ENCODE results near the gene ATRN.

The ATRN gene

DNA sequence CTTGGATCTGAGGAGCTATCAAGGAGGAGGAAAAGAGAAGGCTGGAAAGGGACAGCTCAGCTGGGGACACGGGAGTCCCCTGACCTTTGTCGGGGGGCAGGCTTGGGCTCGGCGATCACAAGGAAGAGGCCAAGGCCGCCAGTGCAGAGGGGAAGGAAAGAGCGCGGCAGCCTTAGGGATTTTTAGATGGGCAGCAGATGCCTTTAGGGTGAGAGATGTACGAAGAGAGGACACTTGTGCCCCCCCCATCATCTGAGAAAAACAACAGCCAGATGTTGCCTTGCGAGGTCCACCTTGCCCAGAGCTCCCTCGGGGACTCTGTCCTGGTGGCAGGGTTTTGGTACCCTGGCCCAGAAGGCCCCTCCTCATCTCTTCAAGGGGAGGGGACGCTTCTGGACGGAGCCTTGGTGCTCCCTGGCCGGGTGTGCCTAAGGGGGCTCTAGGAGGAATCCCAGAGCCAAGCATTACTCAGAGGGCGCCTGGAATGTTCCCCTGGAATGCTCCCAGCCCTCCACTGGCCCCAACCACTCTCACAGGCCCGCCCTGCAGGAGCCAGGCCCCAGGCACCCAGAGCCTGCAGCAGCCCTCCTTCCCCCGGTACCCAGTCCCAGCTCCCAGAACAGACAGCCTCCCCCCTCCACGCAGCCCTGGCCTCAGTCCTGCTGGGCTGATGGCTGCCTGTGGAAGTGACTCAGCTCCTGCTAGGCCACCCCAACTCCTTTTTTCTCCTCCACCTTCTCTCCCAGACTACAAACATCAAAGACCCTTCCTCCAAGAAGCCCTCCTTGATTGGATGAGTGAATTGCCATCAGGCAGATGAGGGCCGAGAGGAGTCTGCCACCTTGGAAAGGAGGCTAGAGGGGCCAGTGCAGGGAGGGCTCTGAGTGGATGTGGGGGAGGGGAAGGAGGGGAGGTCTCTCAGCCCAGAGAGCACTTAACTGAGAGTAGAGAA, 209.2 kb downstream of the ATRN start:
- no peak for DNase-seq

DNA sequence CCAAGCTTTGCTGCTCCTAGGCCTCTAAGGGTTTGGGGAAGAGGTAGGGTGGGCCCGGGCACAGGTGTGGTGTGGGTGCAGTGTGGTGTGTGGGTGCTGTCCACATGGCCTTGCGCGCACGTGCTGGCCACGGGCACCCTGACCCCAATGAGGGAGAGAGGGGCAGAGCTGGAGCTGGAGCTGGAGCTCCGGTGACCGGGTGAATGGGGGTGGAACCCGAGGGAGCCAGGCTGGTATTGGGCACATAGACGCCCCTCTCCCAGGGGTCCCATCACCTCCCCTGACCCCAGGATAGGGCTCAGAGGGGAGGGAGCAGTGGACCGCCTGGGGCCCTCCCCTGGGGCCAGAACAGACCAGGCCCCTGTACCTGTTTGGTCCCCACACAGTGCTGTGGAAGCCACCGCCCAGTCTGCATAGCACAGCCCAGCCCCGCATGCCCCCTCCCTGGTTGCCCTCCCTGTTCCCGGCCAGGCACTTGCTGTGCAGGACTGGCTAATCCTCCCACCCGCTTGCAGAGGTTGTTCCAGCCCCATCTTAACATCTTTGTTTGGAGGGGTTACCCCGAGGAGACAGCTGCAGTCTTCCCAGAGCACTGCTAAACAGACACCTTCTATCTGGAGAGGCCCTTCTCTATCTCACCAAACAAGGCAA, 210.0 kb downstream of the ATRN start:
- DNase-seq = no peak

DNA sequence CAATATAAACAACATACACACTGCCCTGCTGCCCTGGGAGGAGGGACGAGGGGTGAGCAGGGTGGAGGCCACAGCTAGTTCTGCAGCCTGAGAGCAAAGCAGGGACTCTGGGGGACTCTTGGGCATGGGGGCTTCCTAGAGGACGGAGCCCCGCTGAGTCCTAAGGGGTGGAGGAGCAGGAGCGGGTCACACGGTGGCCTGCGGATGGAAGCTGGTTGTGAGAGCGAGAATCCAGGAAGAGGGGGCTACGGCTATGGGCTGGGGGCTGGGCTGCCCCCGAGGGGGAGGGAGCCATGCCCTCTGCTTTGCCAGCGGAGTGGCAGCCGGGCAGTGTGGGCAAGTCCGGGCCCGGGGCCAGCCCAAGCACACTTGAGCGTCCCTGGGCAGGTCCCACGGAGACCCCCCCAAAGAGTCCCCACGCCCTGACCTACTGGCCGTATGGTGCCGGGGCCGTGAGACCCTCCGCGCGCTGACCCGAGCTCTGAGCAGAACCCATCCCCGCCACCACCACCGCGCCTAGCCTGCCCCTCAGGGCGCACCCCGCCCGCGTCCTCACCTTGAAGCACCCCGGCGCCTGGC, 210.6 kb downstream of the ATRN start:
- DNase-seq = no peak

DNA sequence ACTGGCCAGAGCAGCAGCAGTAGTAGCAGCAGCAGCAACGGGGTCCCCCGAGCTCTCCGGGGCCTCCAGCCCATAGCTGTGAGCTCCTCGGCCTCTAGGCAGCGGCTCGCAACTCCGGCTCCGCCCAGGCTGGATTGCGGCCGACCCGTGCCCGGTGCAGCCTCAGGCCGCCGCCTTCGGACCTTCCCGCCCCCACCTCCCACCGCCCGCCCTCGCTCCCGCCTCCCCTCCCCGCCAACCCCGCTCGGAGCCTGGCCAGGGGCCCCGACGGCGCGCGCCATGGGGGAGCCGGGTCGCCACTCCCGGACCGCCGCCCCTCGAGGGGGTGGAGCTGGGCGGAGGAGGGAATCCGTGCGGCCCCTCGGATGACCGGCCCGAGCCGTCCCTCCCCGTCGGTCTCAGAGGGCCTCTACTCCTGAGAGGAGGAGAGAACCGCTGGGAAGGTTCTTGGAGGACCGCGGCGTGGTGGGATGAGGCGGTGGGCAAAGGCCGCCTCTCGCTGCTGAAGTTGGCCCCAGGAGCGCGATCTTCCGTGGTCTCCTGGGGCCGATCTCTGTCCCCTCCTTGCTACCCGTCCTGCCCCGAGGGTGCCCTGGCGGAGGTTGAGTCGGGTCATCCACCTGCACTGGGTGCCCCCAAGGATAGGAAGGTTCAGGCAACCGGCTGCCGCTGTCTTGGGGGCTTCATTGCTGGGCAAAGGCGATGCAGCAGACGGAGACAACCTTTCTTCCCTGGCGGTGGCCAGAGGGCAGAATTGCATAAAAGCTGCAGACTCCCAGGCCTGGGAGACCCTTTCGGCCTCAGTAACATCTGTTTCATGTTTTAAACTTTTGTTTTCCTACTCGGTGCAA, 211.3 kb downstream of the ATRN start, which contains the start of gene ADAM33:
Gene ADAM33, minus strand, starts transcription at position 80 of the 851 bp plus-strand sequence. Its CDS starts 6 bp downstream, at position 74.
- DNase-seq = no peak

DNA sequence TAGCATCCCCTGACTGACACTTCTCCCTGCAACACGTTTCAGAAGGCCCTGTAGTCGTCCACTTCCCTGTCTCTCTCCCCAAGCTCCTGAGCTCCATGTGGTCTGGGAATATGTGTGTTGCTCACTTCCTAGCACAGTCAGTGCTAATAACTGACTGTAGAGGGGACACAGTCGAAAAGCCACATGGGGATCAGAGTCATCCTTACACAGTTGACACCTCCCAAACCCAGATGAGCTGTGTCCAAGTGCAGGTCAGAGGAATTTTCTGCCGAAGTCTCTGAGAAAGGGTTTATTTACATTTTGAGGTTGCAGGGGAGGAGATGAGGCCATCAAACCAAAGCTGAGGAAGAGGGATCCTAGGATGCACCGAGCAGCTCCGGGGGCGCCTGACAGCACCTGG, 214.5 kb downstream of the ATRN start:
- no peak for DNase-seq

DNA sequence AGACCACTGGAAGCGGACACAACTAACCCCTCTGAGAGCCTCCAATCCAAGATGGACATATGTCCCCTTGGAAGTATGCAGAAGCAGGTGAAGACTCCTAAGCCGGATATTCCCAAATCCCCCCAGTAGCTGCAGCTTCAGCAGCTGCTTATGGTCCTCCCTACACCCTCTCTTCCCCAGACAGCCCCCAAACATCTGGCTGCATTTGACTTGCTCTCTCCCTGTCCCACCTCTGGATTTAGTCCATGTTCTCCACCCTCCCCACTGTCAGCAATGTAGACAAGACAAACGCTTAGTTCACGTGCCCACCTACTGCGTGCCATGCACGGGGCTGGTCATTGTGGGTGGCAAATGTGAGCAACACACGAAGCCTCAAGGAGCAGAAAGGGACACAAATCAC, 215.6 kb downstream of the ATRN start:
- no peak for DNase-seq

DNA sequence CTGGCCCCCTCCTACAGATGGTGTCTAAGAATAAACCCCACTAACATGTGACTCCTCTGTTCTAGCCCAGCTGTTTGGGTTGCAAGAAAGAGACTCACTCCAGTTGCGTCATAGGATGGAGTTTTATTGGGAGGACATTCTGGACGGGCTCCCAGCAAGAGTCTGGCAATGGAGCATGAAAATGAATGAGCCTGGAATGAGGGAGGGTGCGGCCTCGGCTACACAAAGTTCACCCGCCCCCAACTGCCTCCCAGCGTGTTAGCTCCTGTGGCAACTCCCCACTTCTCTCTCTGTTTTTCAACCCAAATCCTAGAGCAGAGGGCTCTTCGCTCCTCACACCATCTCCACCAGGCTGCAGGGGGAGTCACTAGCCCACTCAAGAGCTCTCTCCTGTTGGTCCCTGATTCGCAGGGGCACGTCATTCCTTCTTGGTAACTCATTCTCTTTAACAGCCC, 216.1 kb downstream of the ATRN start:
- no peak for DNase-seq

DNA sequence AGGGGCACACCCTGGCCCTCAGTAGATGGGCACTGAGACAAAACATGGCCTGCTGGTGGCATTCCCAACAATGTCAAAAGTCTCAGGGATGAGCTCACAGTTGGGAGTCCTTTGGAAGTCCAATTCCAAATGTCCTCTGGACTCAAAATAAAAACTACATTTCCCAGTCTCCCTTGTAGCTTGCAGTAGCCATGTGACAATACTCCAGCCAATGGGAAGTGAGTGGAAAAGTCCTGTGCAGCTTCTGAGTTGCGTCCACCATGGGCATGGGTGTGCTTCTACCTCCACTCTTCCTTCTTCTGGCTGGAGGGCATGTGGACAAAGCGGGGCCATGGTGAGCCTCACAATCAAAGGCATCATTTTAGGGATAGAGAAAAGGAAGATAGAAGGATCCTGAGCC, 216.8 kb downstream of the ATRN start:
- DNase-seq = no peak

DNA sequence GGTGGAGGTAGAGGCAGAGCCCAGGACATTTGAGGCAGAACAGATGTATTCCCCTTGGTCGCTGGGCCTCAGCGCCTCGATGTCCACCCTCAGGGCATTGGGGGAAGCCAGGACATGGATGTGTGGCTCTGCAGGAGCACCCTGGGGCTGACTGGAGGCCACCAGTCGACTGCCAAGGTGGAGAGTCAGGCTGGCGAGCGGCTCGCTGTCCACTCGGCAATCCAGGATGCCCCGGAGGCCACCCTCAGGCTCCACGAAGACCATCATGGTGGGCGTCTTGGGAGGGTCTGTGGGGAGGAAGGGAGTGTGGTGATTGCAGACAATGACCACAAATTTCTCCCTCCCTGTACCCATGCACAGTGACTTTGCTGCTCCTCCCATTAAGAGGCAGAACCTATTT, 219.2 kb downstream of the ATRN start:
- no peak for DNase-seq

DNA sequence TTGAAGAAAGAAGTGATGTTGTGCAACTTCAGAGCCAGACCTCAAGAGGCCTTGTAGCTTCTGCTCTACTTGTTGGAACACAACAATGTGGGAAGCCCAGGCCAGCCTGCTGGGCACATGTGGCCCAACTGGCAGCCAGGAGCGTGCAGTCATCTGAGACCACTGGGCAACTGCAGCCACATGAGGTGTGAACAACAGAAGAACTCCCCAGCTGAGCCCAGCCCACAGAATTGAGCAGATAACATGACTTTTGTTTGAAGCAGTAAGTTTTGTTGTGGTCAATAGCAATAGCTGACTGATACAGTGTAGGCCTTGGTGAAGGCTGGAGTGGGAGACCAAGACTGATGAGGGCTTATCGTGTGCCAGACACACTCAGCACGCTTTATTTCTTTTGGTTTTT, 219.6 kb downstream of the ATRN start:
- no peak for DNase-seq

DNA sequence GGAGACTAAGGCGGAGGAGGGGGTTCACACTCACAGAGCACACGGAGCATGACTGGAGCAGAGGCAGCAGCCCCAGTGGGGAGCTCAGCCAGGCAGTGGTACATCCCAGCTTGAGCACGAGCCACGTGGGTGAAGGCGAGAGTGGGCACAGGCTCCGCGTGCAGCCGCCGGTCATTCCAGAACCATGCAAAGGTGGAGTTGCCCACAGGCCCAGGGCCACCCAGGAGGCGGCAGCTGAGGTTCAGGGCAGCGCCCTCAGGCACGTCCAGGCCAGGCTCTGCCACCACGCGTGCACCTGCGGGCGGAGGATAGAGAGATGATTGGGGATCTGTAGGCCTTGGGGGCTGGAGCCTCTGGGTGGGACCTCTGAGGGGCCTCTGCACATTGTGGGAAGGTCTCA, 220.5 kb downstream of the ATRN start:
- DNase-seq = no peak

DNA sequence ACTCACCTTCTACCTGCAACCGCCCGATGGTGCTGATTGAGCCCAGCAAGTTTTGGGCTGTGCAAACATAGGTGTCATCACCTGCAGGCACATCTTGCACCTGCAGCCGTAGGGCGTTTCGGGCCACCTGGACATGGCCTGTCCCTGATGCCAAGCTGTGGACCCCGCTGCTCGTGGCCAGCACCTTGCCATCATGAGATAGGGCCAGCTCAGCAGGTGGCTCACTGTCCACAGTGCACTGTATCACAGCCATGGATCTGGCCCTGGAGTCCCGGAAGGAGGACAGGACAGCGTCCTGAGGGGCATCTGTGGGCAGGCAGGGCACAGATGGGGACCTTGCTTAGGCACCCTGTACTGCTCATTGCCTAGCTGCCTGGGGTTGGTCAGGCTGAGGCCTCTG, 221.1 kb downstream of the ATRN start:
- DNase-seq = no peak

DNA sequence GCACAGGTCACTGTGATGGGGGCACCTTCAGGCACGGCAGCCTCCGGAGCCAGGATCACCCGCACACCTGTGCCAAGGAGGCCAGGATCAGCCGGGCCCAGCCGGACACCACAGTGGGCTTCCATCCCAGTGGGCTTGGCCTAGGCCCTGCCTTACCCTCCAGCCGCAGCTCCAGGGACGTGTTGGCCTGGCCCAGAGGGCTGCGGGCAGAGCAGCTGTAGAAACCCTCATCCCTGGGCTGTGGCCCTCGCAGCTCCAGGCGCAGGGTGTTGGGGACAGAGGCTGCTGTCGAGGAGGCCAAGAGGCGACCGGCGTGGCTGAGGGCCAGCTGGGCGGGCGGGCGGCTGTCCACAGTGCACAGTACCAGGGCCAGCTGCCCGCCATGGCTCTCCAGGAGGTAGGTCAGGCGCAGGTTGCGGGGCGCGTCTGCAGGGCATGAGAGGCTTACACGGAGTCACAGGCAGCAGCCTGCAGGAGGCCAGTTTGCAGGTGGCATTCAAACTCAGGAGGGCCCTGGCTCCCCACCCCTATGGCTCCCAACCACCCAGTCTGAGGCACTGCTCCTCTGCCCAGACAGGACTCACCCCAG, 222.0 kb downstream of the ATRN start:
- DNase-seq = no peak

DNA sequence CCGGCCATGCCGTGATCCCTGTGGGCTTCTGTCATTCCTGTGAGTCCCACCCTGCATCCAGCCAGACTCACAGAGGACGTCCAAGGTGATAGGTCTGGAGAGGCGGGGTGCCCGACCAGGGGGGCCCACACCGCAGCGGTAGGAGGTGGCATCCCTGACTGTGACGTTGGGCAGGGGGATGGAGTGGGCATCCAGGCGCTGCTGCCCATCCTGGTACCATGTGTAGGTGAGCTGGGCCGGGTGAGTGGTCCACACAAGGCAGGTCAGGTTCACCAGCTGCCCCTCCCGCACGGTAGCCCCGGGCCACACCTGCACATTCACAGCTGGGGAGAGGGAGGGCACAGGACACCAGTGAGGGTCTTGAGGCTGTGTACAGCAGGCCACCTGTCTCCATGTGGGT, 222.6 kb downstream of the ATRN start:
- DNase-seq = no peak

DNA sequence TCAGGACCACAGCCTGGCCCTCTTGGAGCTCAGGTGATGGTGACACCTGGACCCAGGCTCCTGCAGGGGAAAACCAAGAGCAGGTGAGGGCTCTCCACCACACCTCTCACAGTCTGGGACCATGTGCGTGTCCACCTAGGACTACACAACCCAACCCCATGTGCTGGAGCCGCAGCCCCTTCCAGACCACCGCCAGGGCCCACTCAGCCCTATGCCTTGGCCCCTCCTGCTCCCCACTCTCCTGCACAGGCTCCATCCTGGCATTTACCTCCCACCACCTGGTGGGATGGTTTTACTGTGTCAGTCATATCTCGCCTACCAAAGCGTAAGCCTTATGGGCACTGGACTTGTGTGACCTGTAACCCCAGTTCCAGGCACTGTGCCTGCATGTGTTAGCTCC, 224.0 kb downstream of the ATRN start:
- DNase-seq = no peak

DNA sequence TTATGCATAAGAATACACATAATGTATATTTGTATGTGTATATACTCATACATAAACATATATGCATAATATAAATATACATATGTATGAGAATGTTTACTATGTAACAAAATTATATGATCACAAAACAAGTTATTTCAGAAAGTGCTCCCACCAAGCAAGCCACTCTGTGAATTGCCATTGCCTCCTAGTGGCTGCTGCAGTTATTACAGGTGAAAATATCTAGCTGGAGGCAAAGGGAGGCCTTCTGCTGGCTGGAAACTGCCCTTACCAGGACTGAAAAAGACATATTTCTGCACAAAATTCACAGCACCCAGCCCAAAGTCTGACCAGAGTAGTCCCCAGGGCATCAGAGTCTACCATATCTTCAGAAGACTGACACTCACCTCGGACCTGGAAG, 225.4 kb downstream of the ATRN start:
- DNase-seq = no peak

DNA sequence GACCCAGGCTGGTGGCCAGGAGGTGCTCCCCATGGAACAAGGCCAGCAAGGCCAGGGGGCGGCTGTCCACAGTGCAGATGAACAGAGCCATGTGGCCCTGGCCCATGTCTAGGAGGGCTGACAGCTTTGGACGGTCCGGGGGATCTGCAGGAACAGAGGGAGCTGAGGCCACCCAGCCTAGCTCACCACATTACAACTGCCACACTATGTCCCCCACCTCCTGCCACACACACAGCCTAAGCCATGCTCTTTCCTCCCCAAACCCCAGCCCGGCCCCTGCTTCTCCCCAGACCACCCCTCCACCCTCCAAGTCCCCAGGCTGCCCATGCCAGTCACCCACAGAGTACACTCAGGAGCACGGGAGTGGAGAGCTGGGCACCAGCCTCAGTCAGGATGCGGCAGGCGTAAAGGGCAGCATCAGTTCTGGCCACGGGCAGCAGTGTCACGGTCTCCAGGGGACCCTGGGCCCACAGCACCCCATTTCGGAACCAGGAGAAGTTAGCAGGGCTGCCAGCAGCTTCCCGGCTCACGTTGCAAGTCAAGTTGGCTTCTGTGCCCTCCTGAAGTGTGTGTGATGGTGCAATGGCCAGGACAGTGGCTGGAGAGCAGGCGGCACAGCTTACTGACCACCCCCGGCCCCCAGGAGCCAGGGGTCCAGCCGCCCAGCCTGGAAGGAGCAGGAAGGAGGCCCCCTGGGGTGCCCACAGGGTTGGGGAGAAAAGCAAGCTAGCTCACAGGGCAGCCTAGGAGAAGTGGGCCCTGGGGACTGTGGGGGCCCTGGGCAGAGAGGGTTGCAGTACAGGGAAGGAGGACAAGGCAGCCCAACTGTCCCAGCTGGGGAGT, 226.1 kb downstream of the ATRN start:
- DNase-seq = no peak

DNA sequence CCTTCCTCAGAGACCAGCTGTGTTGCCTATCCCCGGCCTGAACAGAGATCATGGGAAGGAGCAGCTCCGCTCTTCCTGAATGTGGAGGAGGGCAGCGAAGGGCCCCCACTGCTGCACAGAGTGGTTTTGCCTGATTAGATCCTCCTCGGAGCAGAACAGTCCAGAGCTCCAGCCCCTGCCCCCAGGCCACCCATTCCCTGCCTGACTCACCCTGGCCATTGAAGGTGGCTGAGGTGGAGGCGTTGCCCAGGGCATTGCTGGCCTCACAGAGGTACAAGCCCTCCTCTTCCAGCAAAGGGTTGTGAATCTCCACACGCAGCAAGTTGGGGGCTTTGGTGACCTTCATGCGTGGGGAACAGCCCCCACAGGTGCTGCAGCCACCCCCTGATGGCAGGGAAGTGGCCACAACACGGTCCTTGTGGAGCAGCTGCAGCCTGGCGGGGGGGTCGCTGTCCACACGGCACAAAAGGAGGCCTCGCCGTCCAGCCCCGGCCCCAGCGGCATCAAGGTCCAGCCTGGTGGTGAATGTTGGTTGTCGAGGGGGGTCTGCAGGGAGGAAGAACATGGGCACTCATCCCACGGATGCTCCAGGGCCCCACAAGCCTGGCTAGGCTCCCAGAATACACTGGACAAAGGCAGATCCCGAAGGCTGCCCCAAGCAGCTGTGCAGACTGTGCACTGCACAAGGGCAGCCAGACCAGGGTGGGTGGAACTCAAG, 226.9 kb downstream of the ATRN start:
- DNase-seq = no peak

DNA sequence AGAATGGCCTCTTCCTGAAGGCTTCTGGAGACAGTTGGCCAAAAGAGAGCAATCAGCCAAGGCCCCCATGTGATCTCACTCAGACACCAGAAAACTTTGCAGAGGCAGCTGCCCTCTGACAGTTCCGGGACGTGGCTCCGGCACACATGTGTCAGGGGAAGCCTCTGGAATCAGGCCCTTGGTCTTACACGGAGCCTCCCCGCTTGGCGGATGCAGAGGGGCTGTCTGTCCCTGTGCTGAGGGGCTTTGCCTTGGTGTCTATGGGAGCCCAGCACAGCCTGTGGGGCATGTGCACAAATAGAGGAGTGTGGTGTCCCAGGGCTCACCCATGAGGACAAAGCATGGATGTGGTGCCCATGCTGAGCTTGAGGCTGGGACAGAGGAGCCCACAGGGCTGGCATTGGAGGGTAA, 227.8 kb downstream of the ATRN start:
- no peak for DNase-seq

DNA sequence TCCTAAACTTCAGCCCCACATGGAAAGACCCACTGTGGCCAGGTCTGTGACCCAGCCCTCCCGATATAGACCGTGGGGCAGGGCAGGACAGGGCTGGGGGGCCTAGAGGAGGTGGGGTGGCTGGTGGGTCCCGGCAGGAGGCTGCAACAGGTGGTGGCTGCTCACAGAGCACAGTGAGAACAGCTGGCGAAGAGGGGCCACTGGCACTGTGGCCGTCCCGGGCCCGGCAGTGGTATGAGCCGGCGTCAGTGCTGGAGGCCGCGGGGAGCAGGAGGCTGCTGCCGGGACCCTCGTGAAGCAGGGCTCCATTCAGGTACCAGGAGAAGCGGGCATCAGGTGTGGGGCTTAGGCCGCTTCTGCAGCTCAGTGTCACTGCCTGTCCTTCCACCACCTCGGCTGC, 228.2 kb downstream of the ATRN start:
- no peak for DNase-seq
